Omental fat pad (tissue), 4 donors: ENCODE results near the gene FHL3. TPM values are rescaled to one million over a fixed set of nuclear protein-coding genes. Genes with fewer than 3 reads are reported as not detected.

Source experiments
- ATAC-seq: fragments of 150-250 bp; one replicate; pipeline ENCODE4 v1.9.1; 2016; ENCODE audit warnings: mild to moderate bottlenecking, moderate library complexity; ENCODE audit not compliant: low FRiP score
- DNase-seq: peaks from one replicate; pipeline ENCODE4 v3.0.0-alpha.2; 2019; ENCODE audit warnings: low spot score
- CTCF ChIP-seq, 3 donors: fragments of 450-650 bp; IDR thresholded peaks; one replicate each; pipeline ENCODE4 v1.5.1; 2016 to 2017; ENCODE audit warnings: antibody characterized with exemption in 3 of 3, mild to moderate bottlenecking in 3 of 3, moderate library complexity in 2 of 3
- small RNA-seq: library from RNA; depleted of rRNA; stranded (forward); fragments of <200 nt; gene quantifications from one replicate; pipeline ENCODE3, GENCODE V24; 2016
- total RNA-seq, 4 donors: library from RNA; depleted of rRNA; stranded (reverse); fragments of >200 nt; gene quantifications; one replicate each; pipeline ENCODE4 v1.1.0, GENCODE V29; 2016

The FHL3 gene
- total RNA-seq, 4 donors from 2014 or later, result 9.2 to 27.6 (median 16.4) TPM

DNA sequence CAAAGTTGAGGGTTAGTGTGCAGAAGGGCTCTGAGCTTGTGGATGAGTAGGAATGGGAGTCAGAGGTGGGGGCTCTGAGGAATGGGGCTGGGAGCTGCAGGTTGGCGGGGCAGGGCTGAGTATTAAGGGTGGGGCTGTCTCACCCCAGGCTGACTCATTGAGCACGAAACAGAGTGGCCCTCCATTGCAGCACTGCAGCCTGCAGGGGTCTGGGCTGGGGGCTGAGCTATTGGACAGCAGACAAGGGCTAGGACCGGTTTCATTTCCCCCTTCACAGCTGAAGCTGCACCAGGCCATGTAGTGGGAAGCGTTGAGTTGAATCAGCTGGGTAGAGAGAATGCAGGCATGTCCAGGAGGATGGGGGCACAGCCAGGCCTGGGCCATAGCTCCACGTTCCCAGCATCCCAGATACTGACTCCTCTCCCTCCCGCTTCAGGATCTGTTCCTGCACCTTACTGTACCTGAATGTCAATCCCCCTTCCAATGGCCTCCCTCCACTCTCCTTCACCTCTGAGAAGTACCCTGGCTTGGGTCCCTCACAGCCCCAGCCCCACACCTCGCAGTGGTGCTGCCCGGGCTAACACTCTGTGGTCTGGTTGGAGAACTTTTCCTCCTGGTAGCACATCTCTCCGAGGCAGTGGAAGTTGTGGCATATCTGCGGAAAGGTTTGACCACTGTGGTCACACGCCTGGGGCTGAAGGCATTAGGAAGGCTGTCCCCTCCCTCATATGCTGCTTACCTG, 54.1 kb downstream of the FHL3 start:
- ATAC-seq, result no peak
- no peak for DNase-seq
- no peak for TF ChIP-seq CTCF (IDR thresholded peaks at IDR 0.05)

DNA sequence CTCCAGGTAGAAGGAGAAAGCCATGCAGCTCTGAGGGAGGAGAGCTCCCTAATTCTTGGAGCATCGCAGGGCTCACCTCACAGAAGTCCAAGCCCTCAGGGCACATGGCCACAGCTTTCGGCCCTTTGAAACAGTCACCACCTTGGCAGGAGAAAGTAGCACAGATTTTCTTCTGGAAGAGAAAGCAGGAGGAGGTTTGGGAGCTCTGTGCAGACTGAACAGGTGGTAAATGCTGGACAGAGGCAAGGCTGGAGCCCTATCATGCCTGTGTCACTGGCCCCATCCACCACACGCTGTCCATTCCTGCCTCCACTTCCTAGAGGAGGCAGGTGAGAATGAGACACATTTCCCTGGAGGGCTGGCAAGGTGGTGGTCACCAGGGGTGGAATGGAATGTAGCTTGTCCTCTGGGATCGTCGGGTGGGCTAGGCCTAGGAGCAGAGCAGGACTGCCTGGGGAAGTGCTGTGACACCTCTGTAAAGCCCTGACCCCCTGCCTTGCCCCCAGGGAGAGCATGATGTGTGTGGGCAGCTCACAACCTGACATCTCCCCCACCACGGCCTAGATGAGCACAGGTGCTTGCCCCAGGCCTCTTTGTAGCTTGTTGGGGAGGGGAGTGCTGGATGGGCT, 55.7 kb downstream of the FHL3 start:
- ATAC-seq (no peak), DNase-seq (no peak)
- no peak for TF ChIP-seq CTCF (IDR thresholded peaks at IDR 0.05)

- TF ChIP-seq CTCF (IDR thresholded peaks at IDR 0.05), result no peak
- DNase-seq (no peak), ATAC-seq (no peak)
Measured at GRCh38 chr1:37948841-37949240, 56.5 kb downstream of the FHL3 start.

GRCh38 chr1:37948166-37948565, 57.1 kb downstream of the FHL3 start:
- no peak for DNase-seq
- ATAC-seq, result no peak
- no peak for TF ChIP-seq CTCF (IDR thresholded peaks at IDR 0.05)

GRCh38 chr1:37947364-37947763, 58.0 kb downstream of the FHL3 start:
- ATAC-seq (no peak), DNase-seq (no peak)
- no peak for TF ChIP-seq CTCF (IDR thresholded peaks at IDR 0.05)

Small RNA genes lying within 50 kb of the gene (small RNA-seq; reads per million reads assigned to genes)
- gene RF00017 (not detected), gene RNU6-510P (not detected)

Other genes with a start within 250 kb of the FHL3 start
- under 1 TPM in 1 of 4 donors, not detected in 3; 0.12 TPM for gene EPHA10, start 240.4 kb downstream of the FHL3 start, total RNA-seq
- 1 to 10 TPM in 2 of 4 donors, under 1 TPM in 2; 0.79 to 1.4 (median 1.1) TPM for gene MANEAL, start 211.7 kb downstream of the FHL3 start, total RNA-seq
- gene C1orf122, start 197.7 kb downstream of the FHL3 start, total RNA-seq, result 10 to 100 TPM; 53.6 to 86.9 (median 71.2) TPM
- gene YRDC, start 197.3 kb downstream of the FHL3 start, total RNA-seq, result 10 to 100 TPM; 14.7 to 28.6 (median 16.0) TPM
- 1 to 10 TPM; 6.0 to 9.0 (median 7.2) TPM for gene MTF1, start 145.9 kb downstream of the FHL3 start, total RNA-seq
- gene INPP5B, start 58.5 kb downstream of the FHL3 start, total RNA-seq, result 10 to 100 TPM; 16.2 to 45.6 (median 27.0) TPM
- 10 to 100 TPM; 37.0 to 76.6 (median 50.4) TPM for gene SF3A3, start 15.5 kb downstream of the FHL3 start, total RNA-seq
- gene UTP11, start 7.2 kb upstream of the FHL3 start, total RNA-seq, result 10 to 100 TPM; 25.1 to 55.2 (median 30.4) TPM
- gene POU3F1, start 41.3 kb upstream of the FHL3 start, total RNA-seq, result under 1 TPM in 1 of 4 donors, not detected in 3; 0.19 TPM